Erythroblast (primary cell): Measurements from ENCODE around the gene LTB.

Experiments used
- GATA1 ChIP-seq: IDR thresholded peaks from 2 replicates; pipeline ENCODE4 v1.6.1; 2011; ENCODE audit warnings: low read depth, mild to moderate bottlenecking, control low read depth, low read length, moderate library complexity
- POLR2A ChIP-seq: IDR thresholded peaks from 2 replicates; pipeline ENCODE4 v1.6.1; 2011; ENCODE audit warnings: mild to moderate bottlenecking, low read length

- TF ChIP-seq POLR2A (no peak), GATA1 (no peak)
Observed at GRCh38 chr6:31534521-31535040, 47.6 kb downstream of the LTB start.
